Esophagus squamous epithelium (tissue), 4 donors: ENCODE data around the gene MPO.

Source experiments
- CTCF ChIP-seq, 6 experiments: fragments of 450-650 bp in 4 of 6; fragments of 200-600 bp in 2 of 6; sonication (generic) in 2 of 6; IDR thresholded peaks; one replicate each; pipeline ENCODE4 v1.5.1; 2016 to 2019; ENCODE audit warnings: antibody characterized with exemption in 6 of 6, mild to moderate bottlenecking in 4 of 6, moderate library complexity in 4 of 6
- POLR2A ChIP-seq, 4 donors: fragments of 450-650 bp; IDR thresholded peaks; one replicate each; pipeline ENCODE4 v1.6.1; 2017; ENCODE audit warnings: antibody characterized with exemption in 4 of 4, mild to moderate bottlenecking in 4 of 4, moderate library complexity in 3 of 4

- TF ChIP-seq POLR2A (IDR thresholded peaks at IDR 0.05) (no peak), CTCF (IDR thresholded peaks at IDR 0.05) (no peak)
Observed at GRCh38 chr17:58253082-58253481, 27.7 kb downstream of the MPO start.
